ENCODE measurements around the gene SKP1.
"Not testable (repeated sequence)": the region's sequence is repeated elsewhere in the genome, so short reads cannot be mapped to it uniquely, and the experiment has no call there.

Gene SKP1

GRCh38 chr5:134177369-134178095, 782 bp upstream of the SKP1 start:
- DNase-seq (ENCODE audit: low spot score) = peak; percentile 16

GRCh38 chr5:134175921-134176510, 734 bp downstream of the SKP1 start:
- DNase-seq (ENCODE audit: low spot score) = peak; percentile 19

- peak; percentile 23 for DNase-seq (ENCODE audit: low spot score)
Measured at GRCh38 chr5:134174841-134175839, 1.6 kb downstream of the SKP1 start.

GRCh38 chr5:134171972-134172371, 4.8 kb downstream of the SKP1 start:
- no peak for DNase-seq (ENCODE audit: low spot score)

GRCh38 chr5:134162592-134162991, 14.2 kb downstream of the SKP1 start:
- no peak for DNase-seq (ENCODE audit: low spot score)

- DNase-seq (ENCODE audit: low spot score) = no peak
Measured at GRCh38 chr5:134161513-134162395, 15.0 kb downstream of the SKP1 start.

- DNase-seq (ENCODE audit: low spot score) = no peak
Measured at GRCh38 chr5:134153657-134154056, 23.1 kb downstream of the SKP1 start.

GRCh38 chr5:134153241-134153640, 23.5 kb downstream of the SKP1 start:
- no peak for DNase-seq (ENCODE audit: low spot score)

- not testable (repeated sequence) for DNase-seq (ENCODE audit: low spot score)
Measured at GRCh38 chr5:134152173-134152832, 24.4 kb downstream of the SKP1 start.

- DNase-seq (ENCODE audit: low spot score) = no peak
Measured at GRCh38 chr5:134151723-134152122, 25.0 kb downstream of the SKP1 start.

GRCh38 chr5:134149571-134150303, 27.0 kb downstream of the SKP1 start:
- no peak for DNase-seq (ENCODE audit: low spot score)

GRCh38 chr5:134148986-134149539, 27.7 kb downstream of the SKP1 start:
- no peak for DNase-seq (ENCODE audit: low spot score)

GRCh38 chr5:134148316-134148715, 28.4 kb downstream of the SKP1 start:
- no peak for DNase-seq (ENCODE audit: low spot score)

GRCh38 chr5:134146651-134147518, 29.9 kb downstream of the SKP1 start:
- no peak for DNase-seq (ENCODE audit: low spot score)

- DNase-seq (ENCODE audit: low spot score) = peak; percentile 76
Measured at GRCh38 chr5:134145779-134146581, 30.8 kb downstream of the SKP1 start.

GRCh38 chr5:134145041-134145757, 31.6 kb downstream of the SKP1 start:
- no peak for DNase-seq (ENCODE audit: low spot score)
